ENCODE data around the gene OR4X2.
"Not testable (repeated sequence)": the region's sequence is repeated elsewhere in the genome, so short reads cannot be mapped to it uniquely, and the experiment has no call there.

The OR4X2 gene, protein sequence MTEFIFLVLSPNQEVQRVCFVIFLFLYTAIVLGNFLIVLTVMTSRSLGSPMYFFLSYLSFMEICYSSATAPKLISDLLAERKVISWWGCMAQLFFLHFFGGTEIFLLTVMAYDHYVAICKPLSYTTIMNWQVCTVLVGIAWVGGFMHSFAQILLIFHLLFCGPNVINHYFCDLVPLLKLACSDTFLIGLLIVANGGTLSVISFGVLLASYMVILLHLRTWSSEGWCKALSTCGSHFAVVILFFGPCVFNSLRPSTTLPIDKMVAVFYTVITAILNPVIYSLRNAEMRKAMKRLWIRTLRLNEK

GRCh38 chr11:48244804-48245203 lies at the start of gene OR4X2:
Gene OR4X2, plus strand, starts transcription at chr11:48245104. Its CDS starts 0 bp downstream, at chr11:48245104.
- DNase-seq: no peak

GRCh38 chr11:48207881-48208280 lies 37.0 kb upstream of the OR4X2 start:
- DNase-seq: no peak

GRCh38 chr11:48210052-48210451 lies 34.9 kb upstream of the OR4X2 start:
- DNase-seq: no peak

DNA sequence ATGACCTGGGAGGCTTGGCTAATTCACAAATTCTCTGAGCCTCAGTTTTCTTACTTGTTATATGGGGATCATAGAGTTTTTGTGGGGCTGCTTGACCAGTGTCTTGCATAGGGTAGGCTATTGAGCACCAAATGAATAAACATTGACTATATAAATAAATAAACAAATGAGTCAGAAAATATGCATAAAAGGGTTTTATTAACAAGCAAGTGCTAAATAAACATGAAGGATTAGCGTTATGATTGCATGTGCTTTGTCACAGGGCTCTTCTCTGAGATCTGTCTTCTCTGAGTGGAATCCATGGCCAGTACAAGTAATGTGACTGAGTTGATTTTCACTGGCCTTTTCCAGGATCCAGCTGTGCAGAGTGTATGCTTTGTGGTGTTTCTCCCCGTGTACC lies 28.4 kb upstream of the OR4X2 start, which contains the start of gene OR4B1:
TSS of gene OR4B1 (plus strand) at position 301 of the 400 bp plus-strand sequence. CDS start at position 301, 0 bp downstream.
- DNase-seq: no peak

DNA sequence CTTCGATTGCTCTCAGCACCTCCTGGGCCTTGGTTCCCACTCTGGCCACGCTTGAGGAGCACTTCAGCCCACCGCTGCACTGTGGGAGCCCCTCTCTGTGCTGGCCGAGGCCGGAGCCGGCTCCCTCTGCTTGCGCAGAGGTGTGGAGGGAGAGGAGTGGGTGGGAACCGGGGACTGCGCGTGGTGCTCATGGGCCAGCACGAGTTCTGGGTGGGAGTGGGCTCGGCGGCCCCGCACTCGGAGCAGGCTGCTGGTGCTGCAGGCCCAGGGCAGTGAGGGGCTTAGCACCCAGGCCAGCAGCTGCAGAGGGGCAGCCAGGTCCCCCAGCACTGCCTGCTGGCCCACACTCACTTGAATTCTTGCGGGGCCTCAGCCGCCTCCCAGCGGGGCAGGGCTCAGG lies 16.1 kb upstream of the OR4X2 start:
- no peak for DNase-seq

DNA sequence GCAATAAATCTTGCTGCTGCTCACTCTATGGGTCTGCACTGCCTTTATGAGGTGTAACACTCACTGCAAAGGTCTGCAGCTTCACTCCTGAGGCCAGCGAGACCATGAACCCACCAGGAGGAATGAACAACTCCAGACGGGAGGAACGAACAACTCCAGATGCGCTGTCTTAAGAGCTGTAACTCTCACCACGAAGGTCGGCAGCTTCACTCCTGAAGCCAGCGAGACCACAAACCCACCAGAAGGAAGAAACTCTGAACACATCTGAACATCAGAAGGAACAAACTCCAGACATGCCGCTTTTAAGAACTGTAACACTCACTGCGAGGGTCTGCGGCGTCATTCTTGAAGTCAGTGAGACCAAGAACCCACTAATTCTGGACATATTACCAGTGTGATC lies 14.8 kb upstream of the OR4X2 start:
- DNase-seq: not testable (repeated sequence)

DNA sequence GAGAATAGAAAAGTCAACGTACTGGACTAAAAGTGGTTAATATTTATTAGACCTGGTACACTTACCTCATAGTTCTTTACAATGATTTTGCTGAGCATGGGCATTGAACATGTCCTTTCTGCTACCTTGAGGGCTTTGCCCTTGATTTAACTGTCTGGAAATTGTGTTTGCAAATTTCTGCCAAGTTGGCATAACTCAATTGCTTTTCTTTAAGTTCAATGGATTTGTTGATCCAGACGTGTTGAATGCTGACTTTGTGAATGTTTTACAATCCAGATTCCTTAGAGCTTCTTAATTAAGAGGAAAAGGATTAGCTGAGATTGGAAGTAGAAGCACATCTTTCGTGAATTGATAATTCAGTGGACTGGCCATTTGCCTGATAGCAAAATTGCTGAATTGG lies 7.2 kb upstream of the OR4X2 start:
- no peak for DNase-seq

GRCh38 chr11:48242501-48242900 lies 2.4 kb upstream of the OR4X2 start:
- DNase-seq: no peak

- no peak for DNase-seq
Measured at GRCh38 chr11:48248902-48249301, 4.0 kb downstream of the OR4X2 start.

DNA sequence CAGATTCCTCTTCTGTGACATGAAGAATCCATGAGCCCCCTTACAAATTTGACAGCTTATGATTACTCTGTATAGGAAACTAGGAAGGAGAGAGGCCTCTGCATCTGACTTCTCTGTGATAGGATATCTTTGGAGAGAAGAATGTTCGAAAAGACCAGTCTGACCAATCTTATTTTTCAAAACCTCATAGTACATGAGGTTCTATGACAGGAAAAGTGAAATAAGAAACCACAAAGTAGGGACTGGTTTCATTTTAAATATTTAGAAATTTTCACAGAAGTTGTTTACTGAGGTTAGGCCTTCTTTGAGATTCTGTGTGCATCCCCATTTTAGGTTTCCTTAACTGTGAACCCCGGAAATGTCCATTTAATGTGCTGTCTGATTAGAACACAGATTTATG lies 16.7 kb downstream of the OR4X2 start:
- DNase-seq: no peak

DNA sequence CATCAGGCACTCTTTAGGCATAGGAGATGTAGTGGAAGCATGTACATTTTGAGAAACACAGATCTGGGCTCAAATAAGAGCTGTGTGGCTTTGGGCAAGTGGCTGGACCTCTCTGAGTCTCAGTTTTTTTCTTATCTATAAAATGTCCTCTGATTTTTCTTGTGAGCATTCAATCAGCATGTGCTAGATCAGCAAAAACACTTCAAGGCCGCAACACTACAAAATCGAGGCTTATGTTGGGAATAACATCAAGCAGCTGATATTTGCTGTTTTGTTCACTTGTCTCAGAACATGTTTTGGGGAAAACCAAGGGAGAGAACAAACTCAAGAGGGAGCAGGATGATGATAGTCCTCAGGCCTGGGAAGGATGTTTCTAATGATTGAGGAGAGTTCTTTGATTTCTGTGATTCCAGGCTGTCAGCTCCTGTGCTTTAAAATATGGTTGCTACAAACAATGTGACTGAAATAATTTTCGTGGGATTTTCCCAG lies 18.6 kb downstream of the OR4X2 start, which contains the start of gene OR4X1:
TSS of gene OR4X1 (plus strand) at position 439 of the 489 bp plus-strand sequence. CDS start at position 439, 0 bp downstream.
- DNase-seq: no peak

DNA sequence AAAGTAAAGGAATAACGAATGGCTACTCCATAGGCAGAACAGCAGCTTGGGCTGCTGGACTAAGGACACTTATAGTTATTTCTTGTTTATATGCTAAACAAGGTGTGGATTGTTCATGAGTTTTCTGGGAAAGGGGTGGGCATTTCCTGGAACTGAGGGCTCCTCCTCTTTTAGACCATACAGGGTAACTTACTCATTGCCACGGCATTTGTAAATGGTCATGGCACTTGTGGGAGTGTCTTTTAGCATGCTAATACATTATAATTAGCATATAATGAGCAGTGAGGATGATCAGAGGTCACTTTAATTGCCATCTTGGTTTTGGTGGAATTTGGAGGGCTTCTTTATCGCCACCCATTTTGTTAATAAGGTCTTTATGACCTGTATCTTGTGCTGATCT lies 25.7 kb downstream of the OR4X2 start:
- DNase-seq: no peak

DNA sequence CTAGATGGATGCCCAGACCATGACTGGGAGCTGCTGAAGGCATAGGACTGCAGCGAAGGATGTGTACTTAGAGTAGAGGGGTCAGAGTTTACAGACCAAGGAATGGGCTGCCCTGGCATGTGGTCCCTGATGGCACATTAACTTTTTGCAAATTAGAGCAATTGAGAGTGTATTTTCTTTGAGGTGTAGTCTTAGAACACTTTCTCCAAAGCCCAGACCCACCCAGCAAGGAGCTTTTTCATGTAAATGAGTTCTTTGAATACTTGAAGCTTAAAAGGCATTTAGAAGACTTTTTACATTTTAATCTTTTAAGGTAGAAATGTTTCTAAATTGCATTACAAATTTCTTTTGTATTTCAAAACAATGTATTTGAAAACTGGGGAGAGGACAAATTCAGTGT lies 27.7 kb downstream of the OR4X2 start:
- DNase-seq: no peak

Measured in activated CD4-positive, CD25-positive, alpha-beta regulatory T cell (primary cell).